HPDE6-E6E7 (cell line): ENCODE results near the gene HTRA3.
"Not testable (repeated sequence)": the region's sequence is repeated elsewhere in the genome, so short reads cannot be mapped to it uniquely, and the experiment has no call there.

Experiments
- DNase-seq: peaks from one replicate; pipeline ENCODE4 v3.0.0; 2011; ENCODE audit warnings: missing footprints; ENCODE audit errors: extremely low spot score

Gene HTRA3

DNA sequence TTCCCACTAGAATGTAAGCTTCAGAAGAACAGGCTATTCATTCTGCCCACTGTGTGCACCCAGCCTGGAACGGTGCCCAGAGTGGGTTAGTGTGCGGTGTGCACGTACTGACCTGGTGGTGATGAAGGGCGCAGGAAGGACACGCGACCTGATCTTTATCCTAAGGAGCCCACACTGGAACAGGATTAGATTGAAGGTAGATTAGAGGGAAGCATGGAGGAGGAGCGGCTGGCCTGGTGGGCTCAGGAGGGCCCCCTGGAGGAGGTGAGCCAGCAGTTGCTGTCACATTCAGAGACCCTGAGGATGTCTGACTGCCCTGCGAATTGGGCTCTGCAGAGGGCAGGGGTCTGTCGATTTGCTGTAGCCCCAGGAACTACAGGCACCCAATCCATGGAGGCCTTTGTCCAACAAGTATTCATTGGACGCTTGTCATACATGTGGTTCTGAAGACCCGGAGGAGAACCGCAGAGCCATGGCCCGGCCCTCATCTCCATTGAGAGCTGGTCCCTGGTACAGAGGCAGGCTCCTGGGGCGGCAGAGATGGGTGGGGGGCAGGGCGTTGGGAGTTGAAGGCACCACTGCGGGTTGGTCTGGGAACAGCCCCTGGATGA is 73.2 kb downstream of the HTRA3 start:
- no peak for DNase-seq

GRCh38 chr4:8343262-8343966 is 73.9 kb downstream of the HTRA3 start:
- DNase-seq = no peak

- DNase-seq = no peak
Measured at GRCh38 chr4:8343967-8344331, 74.4 kb downstream of the HTRA3 start.

- no peak for DNase-seq
Measured at GRCh38 chr4:8344377-8344776, 74.8 kb downstream of the HTRA3 start.

DNA sequence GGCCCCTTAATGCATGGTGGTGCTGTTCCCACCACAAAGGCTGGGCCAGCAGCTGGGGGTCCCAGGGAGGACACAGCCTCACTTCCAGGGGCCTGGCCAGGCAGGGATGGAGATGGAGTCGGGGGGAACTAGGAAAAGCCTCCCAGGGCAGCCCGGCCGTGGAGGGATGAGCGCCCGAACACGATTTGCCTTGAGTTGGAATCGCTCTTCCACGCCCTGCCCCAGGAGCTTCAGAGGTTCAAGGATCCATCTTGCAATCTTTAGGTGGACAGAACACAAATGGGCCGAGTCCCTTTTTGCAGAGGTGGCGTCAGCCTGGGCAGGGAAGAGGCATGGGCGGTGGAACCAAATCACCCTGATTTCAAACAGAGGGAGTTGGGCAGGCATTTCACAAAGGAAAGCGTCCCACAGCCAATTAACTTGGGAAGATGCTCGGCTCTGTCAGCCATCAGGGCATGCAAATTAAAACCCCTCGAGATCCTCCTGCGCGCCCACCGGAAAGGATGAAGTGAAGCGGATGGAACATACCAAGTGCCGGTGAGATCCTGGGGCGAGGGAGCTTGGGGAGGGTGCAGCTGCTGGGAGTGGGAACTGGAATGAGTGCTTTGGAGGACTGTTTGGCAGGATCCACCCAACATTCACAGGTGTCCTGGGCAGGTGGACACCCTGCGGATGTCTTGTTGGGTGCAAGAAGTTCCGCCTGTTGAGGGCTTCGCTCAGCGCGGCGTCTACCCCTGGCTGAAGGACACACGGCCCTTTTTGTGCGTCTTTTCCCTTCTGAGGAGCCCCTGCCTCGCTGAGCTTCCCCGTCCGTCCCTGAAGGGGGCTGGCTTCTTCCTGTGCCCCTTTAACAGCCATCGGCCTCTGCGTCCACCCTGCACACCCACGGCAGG is 75.7 kb downstream of the HTRA3 start:
- DNase-seq = no peak

DNA sequence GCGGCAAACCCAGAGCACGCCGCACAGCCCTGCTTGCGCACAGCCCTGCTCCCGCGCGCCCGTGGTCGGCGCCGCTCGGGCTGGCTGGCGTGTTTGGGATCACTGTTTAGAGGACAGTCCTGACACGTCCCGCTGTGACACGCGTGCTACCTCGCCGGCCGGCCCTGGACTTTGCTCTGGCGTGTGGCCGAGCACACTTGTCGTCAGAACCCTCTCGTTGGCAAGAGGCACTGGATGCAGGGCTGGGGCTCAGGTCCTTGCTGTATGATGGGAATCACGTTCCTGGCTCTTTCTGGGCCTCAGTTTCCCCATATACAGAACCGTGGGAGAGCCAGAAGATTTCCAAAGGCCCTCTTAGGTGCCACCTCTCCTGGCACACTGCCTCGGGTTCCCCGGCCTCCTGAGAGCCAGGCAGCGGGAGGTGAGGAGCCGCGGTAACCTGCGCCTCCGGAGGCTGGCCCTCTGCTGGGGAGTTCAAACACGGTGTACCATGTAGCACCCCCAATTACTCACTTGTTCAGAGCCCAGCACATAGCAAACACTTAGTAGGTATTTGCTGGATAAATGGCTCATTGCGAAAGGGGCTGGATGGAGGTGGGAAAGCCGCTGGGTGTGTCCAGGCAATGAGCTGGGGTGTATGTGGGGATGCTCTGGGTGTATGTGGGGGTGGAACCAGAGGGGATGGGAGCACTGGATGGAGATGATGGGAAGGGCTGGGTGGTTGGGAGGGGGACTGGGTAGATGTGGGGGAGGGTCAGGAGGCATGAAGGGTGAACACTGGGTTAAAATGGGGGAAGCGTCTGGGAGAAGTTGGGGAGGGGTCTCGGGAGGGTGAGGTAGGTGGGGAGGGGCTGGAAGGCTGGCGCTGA is 76.6 kb downstream of the HTRA3 start:
- DNase-seq = no peak

DNA sequence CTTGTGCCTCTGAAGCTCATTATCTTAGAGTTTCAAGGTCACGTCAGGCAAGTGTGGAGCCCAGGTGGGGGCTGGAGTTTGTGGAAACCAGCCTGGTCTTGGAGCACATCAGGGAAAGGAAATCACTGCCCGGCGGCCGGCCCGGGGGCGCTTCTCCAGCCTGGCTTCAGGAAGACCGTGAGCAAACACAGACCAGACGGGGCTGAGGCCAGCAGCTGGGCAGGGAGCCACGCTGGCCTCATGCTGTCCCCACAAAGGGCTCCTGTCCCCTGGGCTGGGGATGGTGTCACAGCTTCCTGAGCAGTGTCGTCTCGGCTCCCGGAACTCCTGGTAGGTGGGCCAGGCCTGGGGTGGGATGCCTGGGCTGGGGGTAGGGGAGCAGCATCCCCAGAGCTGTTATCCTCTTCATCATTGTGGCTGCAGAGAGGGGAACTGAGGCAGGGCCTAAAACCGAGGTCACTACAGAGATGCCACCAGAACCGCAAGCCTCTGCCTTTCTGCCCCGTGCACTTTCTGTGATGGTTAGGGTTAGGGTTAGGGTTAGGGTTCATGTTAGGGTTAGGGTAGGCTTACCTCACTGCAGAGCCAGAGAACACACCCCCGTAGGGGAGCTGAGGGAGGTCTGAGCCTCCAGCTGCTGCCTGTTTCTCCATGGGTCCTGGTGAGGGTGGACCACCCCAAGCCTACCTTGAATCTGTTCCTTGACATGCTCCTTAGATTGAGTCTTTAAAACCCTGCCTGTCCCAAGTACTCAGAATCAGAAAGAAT is 77.5 kb downstream of the HTRA3 start:
- no peak for DNase-seq

GRCh38 chr4:8347660-8348059 is 78.1 kb downstream of the HTRA3 start:
- DNase-seq = no peak

- no peak for DNase-seq
Measured at GRCh38 chr4:8348071-8348470, 78.5 kb downstream of the HTRA3 start.

DNA sequence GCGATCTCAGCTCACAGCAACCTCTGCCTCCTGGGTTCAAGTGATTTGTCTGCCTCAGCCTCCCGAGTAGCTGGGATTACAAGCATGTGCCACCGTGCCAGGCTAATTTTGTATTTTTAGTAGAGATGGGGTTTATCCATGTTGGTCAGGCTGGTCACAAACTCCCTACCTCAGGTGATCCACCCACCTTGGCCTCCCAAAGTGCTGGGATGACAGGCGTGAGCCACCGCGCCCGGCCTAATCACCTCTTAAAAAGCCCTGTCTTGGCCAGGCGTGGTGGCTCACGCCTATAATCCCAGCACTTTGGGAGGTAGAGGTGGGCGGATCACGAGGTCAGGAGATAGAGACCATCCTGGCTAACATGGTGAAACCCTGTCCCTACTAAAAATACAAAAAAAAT is 79.7 kb downstream of the HTRA3 start:
- not testable (repeated sequence) for DNase-seq

GRCh38 chr4:8349664-8350236 is 80.2 kb downstream of the HTRA3 start:
- no peak for DNase-seq

GRCh38 chr4:8350352-8350751 is 80.8 kb downstream of the HTRA3 start:
- no peak for DNase-seq

GRCh38 chr4:8350841-8351461 is 81.4 kb downstream of the HTRA3 start:
- no peak for DNase-seq

GRCh38 chr4:8351931-8352367 is 82.4 kb downstream of the HTRA3 start:
- DNase-seq = no peak

DNA sequence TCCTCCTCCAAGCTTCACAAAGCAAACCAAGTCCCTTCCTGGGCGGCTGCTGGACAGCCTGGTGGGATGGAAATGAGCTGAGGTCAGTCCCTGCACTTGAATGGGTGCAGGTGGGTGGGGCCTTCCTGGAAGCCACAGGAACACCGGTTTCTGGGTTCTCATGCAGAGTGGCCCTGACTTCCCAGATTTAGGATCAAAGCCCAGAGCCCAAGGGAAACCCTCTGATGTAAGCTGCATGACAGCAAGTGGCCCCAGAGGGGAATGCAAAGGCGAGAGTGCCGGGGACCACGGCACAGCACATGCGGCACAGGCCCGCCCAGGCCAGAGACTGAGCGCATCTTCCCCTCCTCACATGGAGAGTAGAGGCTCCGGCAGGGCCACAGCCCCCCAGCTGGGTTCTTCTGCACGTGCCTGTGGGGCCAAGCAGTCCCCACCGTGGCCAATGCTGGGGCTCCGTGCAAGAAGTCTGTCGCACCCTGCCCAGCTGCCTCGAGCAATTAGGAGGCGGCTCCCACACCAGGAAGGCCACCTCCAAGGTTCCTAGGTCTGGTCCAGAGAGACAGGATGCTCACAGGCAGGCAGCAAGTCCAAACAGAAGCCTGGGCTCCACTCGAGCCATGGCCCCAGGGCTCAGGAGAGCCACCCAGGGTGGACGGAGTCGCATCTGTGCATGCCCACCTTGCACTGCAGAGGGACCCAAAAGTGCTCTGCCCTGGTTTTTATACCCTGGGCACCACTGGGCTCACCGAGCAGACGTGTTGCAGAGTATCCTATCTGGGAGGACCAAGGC is 83.0 kb downstream of the HTRA3 start:
- DNase-seq = no peak

- DNase-seq = no peak
Measured at GRCh38 chr4:8353158-8353669, 83.7 kb downstream of the HTRA3 start.

GRCh38 chr4:8353912-8354453 is 84.4 kb downstream of the HTRA3 start:
- no peak for DNase-seq

DNA sequence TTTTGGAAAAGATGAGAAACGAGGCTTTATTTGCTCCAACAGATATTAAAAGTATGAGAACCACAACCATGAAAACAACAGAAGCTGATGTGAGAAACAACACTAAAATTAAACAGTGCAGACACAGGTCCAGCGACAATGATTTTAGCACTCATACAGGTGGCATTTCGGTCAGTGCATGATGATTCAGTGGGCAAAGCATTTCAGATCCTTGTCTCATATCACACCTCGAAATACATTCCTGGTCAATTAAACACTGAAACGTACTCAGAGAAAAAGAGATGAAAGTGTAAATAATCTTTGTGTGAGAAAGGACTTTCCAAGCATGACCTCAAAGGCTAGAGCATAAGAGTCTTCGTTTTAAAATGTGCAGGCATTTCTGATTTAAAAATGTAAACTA is 85.8 kb downstream of the HTRA3 start:
- peak; percentile 33 for DNase-seq
